B cell (primary cell): ENCODE results near the gene RNF150. TPM values are rescaled to one million over a fixed set of nuclear protein-coding genes. Genes with fewer than 3 reads are reported as not detected.

Experiments
- ATAC-seq: fragments of 200-7000 bp; cut with Tn5 transposase; one replicate; pipeline ENCODE4 v1.10.0; 2021; ENCODE audit warnings: low read depth, mild to moderate bottlenecking, moderate number of reproducible peaks, moderate library complexity
- CTCF ChIA-PET: fragments of 350-600 bp; sonication (Branson Sonifier 250); formaldehyde crosslinking; loops from one replicate; lab custom pipeline; 2021; ENCODE audit warnings: antibody characterized with exemption, inconsistent platforms; lab: Charles Lee
- POLR2A ChIA-PET: fragments of 350-600 bp; sonication (Branson Sonifier 250); formaldehyde crosslinking; loops from one replicate; lab custom pipeline; 2021; ENCODE audit warnings: antibody characterized with exemption; lab: Charles Lee
- DNase-seq: peaks from one replicate; pipeline ENCODE4 v3.0.0; 2013
- H2AFZ ChIP-seq: 2 replicates; pipeline ENCODE4 v1.6.1; 2012; ENCODE audit warnings: mild to moderate bottlenecking, low read depth, low read length; ENCODE audit not compliant: insufficient read depth, poor library complexity, severe bottlenecking
- H3K27ac ChIP-seq, 2 donors: 1 replicate in 1 of 2; 2 replicates in 1 of 2; pipeline ENCODE4 v1.5.1; 2012 to 2013; ENCODE audit warnings: low read length in 2 of 2, mild to moderate bottlenecking in 2 of 2, moderate library complexity in 1 of 2
- H3K27me3 ChIP-seq, 4 experiments: fragments of 200-600 bp in 1 of 4; sonication (generic) in 1 of 4; replicated peaks in 1 of 4; 1 replicate in 2 of 4; 2 replicates in 2 of 4; pipeline versions ENCODE4 v1.6.1 to v1.7.0; 2013 to 2016; ENCODE audit warnings: low read length in 3 of 4, mild to moderate bottlenecking in 2 of 4, mixed read lengths in 1 of 4, moderate library complexity in 1 of 4; ENCODE audit not compliant: insufficient read depth in 4 of 4, control insufficient read depth in 3 of 4; ENCODE audit errors: control extremely low read depth in 1 of 4
- H3K36me3 ChIP-seq, 2 experiments: replicated peaks in 1 of 2; 1 replicate in 1 of 2; 2 replicates in 1 of 2; pipeline versions ENCODE4 v1.6.1 to v1.7.1; 2013; ENCODE audit warnings: low read length in 1 of 2; ENCODE audit not compliant: insufficient read depth in 2 of 2, control insufficient read depth in 1 of 2; ENCODE audit errors: control extremely low read depth in 1 of 2, extremely low read depth in 1 of 2
- H3K4me1 ChIP-seq, 2 donors: fragments of 200-600 bp in 1 of 2; sonication (generic) in 1 of 2; 1 replicate in 1 of 2; 2 replicates in 1 of 2; pipeline versions ENCODE4 v1.5.1 to v1.6.1; 2013 to 2017; ENCODE audit warnings: low read length in 2 of 2; ENCODE audit not compliant: control insufficient read depth in 2 of 2, insufficient read depth in 2 of 2
- H3K4me2 ChIP-seq: replicated peaks from 2 replicates; pipeline ENCODE3; 2012; ENCODE audit warnings: mild to moderate bottlenecking, low read depth, low read length; ENCODE audit not compliant: poor library complexity, severe bottlenecking
- H3K4me3 ChIP-seq, 5 experiments: fragments of 200-600 bp in 1 of 5; sonication (generic) in 1 of 5; 1 replicate in 3 of 5; 2 replicates in 2 of 5; pipeline versions ENCODE4 v1.5.1 to v1.7.0; 2011 to 2016; ENCODE audit warnings: low read length in 4 of 5, mild to moderate bottlenecking in 4 of 5, low read depth in 2 of 5, control low read depth in 1 of 5, moderate library complexity in 1 of 5; ENCODE audit not compliant: insufficient read depth in 1 of 5; ENCODE audit errors: control extremely low read depth in 1 of 5, extremely low read depth in 1 of 5
- H3K79me2 ChIP-seq: fragments of 200-600 bp; sonication (generic); one replicate; pipeline ENCODE4 v1.6.0; 2016; ENCODE audit warnings: low read length; ENCODE audit not compliant: control insufficient read depth, insufficient read depth
- H3K9ac ChIP-seq: fragments of 200-600 bp; sonication (generic); 2 replicates; pipeline ENCODE4 v1.6.1; 2017; ENCODE audit warnings: mild to moderate bottlenecking, low read length, moderate library complexity
- H3K9me3 ChIP-seq, 3 donors: one replicate each; pipeline versions ENCODE4 v1.6.1 to v1.7.1; 2013; ENCODE audit warnings: low read length in 2 of 3; ENCODE audit not compliant: control insufficient read depth in 2 of 3, insufficient read depth in 1 of 3; ENCODE audit errors: control extremely low read depth in 1 of 3
- H4K20me1 ChIP-seq: 2 replicates; pipeline ENCODE4 v1.6.0; 2012; ENCODE audit warnings: mild to moderate bottlenecking, low read length; ENCODE audit not compliant: insufficient read depth, control insufficient read depth, poor library complexity, severe bottlenecking
- H3K27ac Mint-ChIP-seq: one replicate; pipeline ENCODE4 v1.8.0; 2021; ENCODE audit warnings: mixed read lengths
- H3K27me3 Mint-ChIP-seq: one replicate; pipeline ENCODE4 v1.8.0; 2021; ENCODE audit warnings: mixed read lengths
- H3K4me1 Mint-ChIP-seq: one replicate; pipeline ENCODE4 v1.8.0; 2021; ENCODE audit warnings: mixed read lengths
- H3K4me3 Mint-ChIP-seq: one replicate; pipeline ENCODE4 v1.8.0; 2021; ENCODE audit warnings: mixed read lengths
- H3K9me3 Mint-ChIP-seq: one replicate; pipeline ENCODE4 v1.8.0; 2022; ENCODE audit warnings: mixed read lengths; ENCODE audit not compliant: insufficient read depth
- EZH2 ChIP-seq: IDR thresholded peaks from 2 replicates; pipeline ENCODE4 v1.6.1; 2012; ENCODE audit warnings: borderline replicate concordance, low read depth, mild to moderate bottlenecking, moderate library complexity, low read length; ENCODE audit not compliant: insufficient read depth, poor library complexity, severe bottlenecking
- WGBS: methylation state at CpG from one replicate; pipeline ENCODE4 v1.1.5; 2013; ENCODE audit warnings: missing lambda C conversion rate; ENCODE audit not compliant: insufficient coverage; 5-methylcytosine and 5-hydroxymethylcytosine counted together
- intact Hi-C: fragments of 100-400 bp; cut with micrococcal nuclease; formaldehyde crosslinking; loops from one replicate; pipeline ENCODE4 v1.10.0; 2022
- polyA plus RNA-seq: library from polyadenylated mRNA; depleted of rRNA; stranded (reverse); fragments of >200 nt; gene quantifications from 2 replicates; pipeline ENCODE4 v1.2.3, GENCODE V29; 2012
- total RNA-seq, 2 donors: library from RNA; stranded (reverse); fragments of 120-200 nt in 1 of 2; gene quantifications; 1 replicate in 1 of 2; 2 replicates in 1 of 2; pipeline versions ENCODE4 v1.2.3 to v1.2.4, GENCODE V29; 2013 to 2022
- TF ChIP-seq, protein P1 (sequence below): fragments of 200-600 bp; IDR thresholded peaks from one replicate; pipeline ENCODE4 v1.8.0; 2022; ENCODE audit warnings: antibody characterized with exemption, mild to moderate bottlenecking

RNF150 gene
- total and polyA plus RNA-seq, 2 donors (not counting 1 experiment from before 2014, with no cell fraction given): not detected

DNA sequence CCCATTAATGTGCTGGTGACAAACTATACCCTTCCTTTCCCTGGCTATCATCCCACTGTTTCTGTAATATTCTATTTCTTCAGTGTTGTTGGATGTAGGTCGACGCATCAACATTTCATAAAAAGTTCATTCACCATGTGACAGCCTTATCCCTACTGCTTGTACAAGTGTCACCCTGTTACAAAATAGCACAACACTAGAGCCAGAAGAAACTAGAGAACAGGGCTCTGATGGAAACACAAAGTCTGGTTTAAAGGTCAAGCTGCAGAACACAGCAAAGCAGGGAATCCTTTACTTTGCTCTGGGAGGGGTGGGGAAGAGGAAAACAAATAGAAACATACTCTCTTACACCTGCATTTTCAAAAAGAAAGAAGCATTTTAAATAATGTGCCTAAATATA is 245.8 kb downstream of the RNF150 start:
- no peaks in the 10 kb centered on the region for H3K4me1 ChIP-seq
- DNase-seq (no peak), ATAC-seq (no peak)
- no peaks in the 10 kb centered on the region for H4K20me1 ChIP-seq
- peaks cover 3% of the 10 kb centered on the region for H3K4me1 Mint-ChIP-seq
- H3K36me3 ChIP-seq: no peaks in the 10 kb centered on the region
- POLR2A ChIA-PET: no interaction called here
- no peak for TF ChIP-seq EZH2
- TF ChIP-seq, protein P1, sequence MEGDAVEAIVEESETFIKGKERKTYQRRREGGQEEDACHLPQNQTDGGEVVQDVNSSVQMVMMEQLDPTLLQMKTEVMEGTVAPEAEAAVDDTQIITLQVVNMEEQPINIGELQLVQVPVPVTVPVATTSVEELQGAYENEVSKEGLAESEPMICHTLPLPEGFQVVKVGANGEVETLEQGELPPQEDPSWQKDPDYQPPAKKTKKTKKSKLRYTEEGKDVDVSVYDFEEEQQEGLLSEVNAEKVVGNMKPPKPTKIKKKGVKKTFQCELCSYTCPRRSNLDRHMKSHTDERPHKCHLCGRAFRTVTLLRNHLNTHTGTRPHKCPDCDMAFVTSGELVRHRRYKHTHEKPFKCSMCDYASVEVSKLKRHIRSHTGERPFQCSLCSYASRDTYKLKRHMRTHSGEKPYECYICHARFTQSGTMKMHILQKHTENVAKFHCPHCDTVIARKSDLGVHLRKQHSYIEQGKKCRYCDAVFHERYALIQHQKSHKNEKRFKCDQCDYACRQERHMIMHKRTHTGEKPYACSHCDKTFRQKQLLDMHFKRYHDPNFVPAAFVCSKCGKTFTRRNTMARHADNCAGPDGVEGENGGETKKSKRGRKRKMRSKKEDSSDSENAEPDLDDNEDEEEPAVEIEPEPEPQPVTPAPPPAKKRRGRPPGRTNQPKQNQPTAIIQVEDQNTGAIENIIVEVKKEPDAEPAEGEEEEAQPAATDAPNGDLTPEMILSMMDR: no peak
- CTCF ChIA-PET: interaction anchor here (1.1 to 9.0 kb wide), 8 partner anchors 13 to 875 kb away, joined by 3 to 154 read pairs (median 6); partner anchors contain the start of genes CLGN and SCOC
- H3K4me2 ChIP-seq: no peak overlapping the region
- no peak overlapping the region for H3K4me3 ChIP-seq
- no peaks in the 10 kb centered on the region for H3K9me3 Mint-ChIP-seq
- no peak overlapping the region for H2AFZ ChIP-seq
- H3K27me3 ChIP-seq: peaks cover 0 to 20% (median 0%) of the 10 kb centered on the region in 4 experiments
- H3K4me3 Mint-ChIP-seq: no peak overlapping the region
- peaks cover 0 to 5% (median 3%) of the 10 kb centered on the region in 3 donors for H3K9me3 ChIP-seq
- H3K27ac Mint-ChIP-seq: no peak overlapping the region
- H3K27me3 Mint-ChIP-seq: peaks cover 34% of the 10 kb centered on the region
- H3K9ac ChIP-seq: no peak overlapping the region
- H3K27ac ChIP-seq: no peak overlapping the region
- H3K79me2 ChIP-seq: no peaks in the 10 kb centered on the region
- no CpG with 5 or more reads among the region's 2 CpGs for WGBS
- intact Hi-C loops: no loop called here

GRCh38 chr4:140884431-140885058 is 248.7 kb downstream of the RNF150 start:
- TF ChIP-seq, protein P1: peak; percentile 79
- no peak for TF ChIP-seq EZH2
- peak; percentile 76 for DNase-seq

More at GRCh38 chr4:140884431-140885058, 248.7 kb downstream of the RNF150 start:
- Histone ChIP-seq H3K27ac (no peak overlapping the region), H3K9ac (no peak overlapping the region), H2AFZ (no peak overlapping the region), H3K4me1 (no peaks in the 10 kb centered on the region), H3K9me3 (peaks cover 4 to 6% (median 5%) of the 10 kb centered on the region in 3 donors), H3K27me3 (peaks cover 0 to 17% (median 0%) of the 10 kb centered on the region in 4 experiments), H3K36me3 (no peaks in the 10 kb centered on the region), H3K79me2 (no peaks in the 10 kb centered on the region), H3K4me3 (no peak overlapping the region), H4K20me1 (no peaks in the 10 kb centered on the region), H3K4me2 (no peak overlapping the region)
- intact Hi-C loops: loop anchor here (1.0 to 5.0 kb wide), 3 partner anchors 23 to 632 kb away; no protein-coding TSS in a partner anchor
- H3K4me3 Mint-ChIP-seq: no peak overlapping the region
- H3K9me3 Mint-ChIP-seq: no peaks in the 10 kb centered on the region
- H3K27ac Mint-ChIP-seq: peak overlapping the region; percentile 38
- H3K27me3 Mint-ChIP-seq: peaks cover 29% of the 10 kb centered on the region
- ATAC-seq: peak; percentile 67
- ChIA-PET CTCF (interaction anchor here (0.6 to 9.0 kb wide), 32 partner anchors 8 to 1862 kb away, joined by 3 to 154 read pairs (median 4); partner anchors contain the start of genes ELMOD2 and RNF150), POLR2A (no interaction called here)
- H3K4me1 Mint-ChIP-seq: peaks cover 3% of the 10 kb centered on the region
- WGBS: 54% methylated on average over 3 of the region's 4 CpGs
